ENCODE data around the gene LBX2.

The LBX2 gene

GRCh38 chr2:74499267-74499939 is at the start of gene LBX2:
TSS of gene LBX2 (minus strand) at chr2:74499603. CDS start at chr2:74499537, 66 bp downstream.
- Histone ChIP-seq H3K27me3 (ENCODE audit: control insufficient read depth, insufficient read depth, low read length) (peaks cover 94% of the 10 kb centered on the region), H3K36me3 (ENCODE audit: control insufficient read depth, insufficient read depth, low read length) (no peaks in the 10 kb centered on the region), H3K9ac (ENCODE audit: low read depth, low read length) (no peak within 1 kb of the TSS), H3K9me3 (ENCODE audit: control insufficient read depth, insufficient read depth, low read length) (no peaks in the 10 kb centered on the region), H3K4me3 (ENCODE audit: low read depth, low read length) (peak within 1 kb of the TSS; percentile 45), H3K4me1 (ENCODE audit: control insufficient read depth, insufficient read depth, low read length) (no peaks in the 10 kb centered on the region)

DNA sequence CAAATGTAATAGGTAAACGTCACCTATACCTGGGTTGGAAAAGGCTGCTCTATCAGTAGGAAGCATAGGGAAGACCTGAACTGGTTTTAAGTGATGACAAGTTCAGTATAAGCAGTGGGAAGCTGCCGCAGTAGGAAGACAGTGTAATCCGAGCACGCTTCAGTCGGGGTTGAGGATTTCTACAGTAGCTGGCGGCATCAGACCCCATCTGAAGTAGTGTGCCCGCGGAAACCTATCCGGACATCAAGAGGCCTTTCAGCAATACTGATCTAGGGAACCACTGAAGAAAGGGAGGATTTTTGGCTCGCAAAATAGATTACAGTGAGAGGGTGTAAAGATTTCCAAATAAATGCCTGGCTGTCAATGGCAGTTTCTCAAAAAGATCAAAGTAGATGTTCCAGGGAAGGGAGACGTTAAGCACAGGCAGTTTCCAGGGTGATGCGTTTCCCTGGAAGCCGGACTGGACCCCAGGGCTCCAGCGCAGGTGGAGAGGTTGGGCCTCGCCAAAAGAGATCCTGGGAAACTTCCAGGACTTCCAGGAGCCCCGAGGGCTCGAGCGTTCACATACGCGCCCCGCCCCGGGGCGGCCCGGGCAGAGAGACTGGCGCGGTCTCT is 49.0 kb upstream of the LBX2 start:
- peaks cover 78% of the 10 kb centered on the region for H3K27me3 ChIP-seq (ENCODE audit: control insufficient read depth, insufficient read depth, low read length)
- peak overlapping the region; percentile 48 for H3K9ac ChIP-seq (ENCODE audit: low read depth, low read length)
- H3K9me3 ChIP-seq (ENCODE audit: control insufficient read depth, insufficient read depth, low read length) = no peaks in the 10 kb centered on the region
- no peaks in the 10 kb centered on the region for H3K36me3 ChIP-seq (ENCODE audit: control insufficient read depth, insufficient read depth, low read length)
- peaks cover 12% of the 10 kb centered on the region for H3K4me1 ChIP-seq (ENCODE audit: control insufficient read depth, insufficient read depth, low read length)
- peak overlapping the region; percentile 69 for H3K4me3 ChIP-seq (ENCODE audit: low read depth, low read length)

GRCh38 chr2:74546004-74546403 is 46.6 kb upstream of the LBX2 start:
- no peaks in the 10 kb centered on the region for H3K9me3 ChIP-seq (ENCODE audit: control insufficient read depth, insufficient read depth, low read length)
- H3K36me3 ChIP-seq (ENCODE audit: control insufficient read depth, insufficient read depth, low read length) = no peaks in the 10 kb centered on the region
- H3K4me1 ChIP-seq (ENCODE audit: control insufficient read depth, insufficient read depth, low read length) = peaks cover 8% of the 10 kb centered on the region
- no peak overlapping the region for H3K4me3 ChIP-seq (ENCODE audit: low read depth, low read length)
- no peak overlapping the region for H3K9ac ChIP-seq (ENCODE audit: low read depth, low read length)
- peaks cover 54% of the 10 kb centered on the region for H3K27me3 ChIP-seq (ENCODE audit: control insufficient read depth, insufficient read depth, low read length)

- peaks cover 4% of the 10 kb centered on the region for H3K4me1 ChIP-seq (ENCODE audit: control insufficient read depth, insufficient read depth, low read length)
- no peak overlapping the region for H3K9ac ChIP-seq (ENCODE audit: low read depth, low read length)
- H3K27me3 ChIP-seq (ENCODE audit: control insufficient read depth, insufficient read depth, low read length) = peaks cover 41% of the 10 kb centered on the region
- no peak overlapping the region for H3K4me3 ChIP-seq (ENCODE audit: low read depth, low read length)
- no peaks in the 10 kb centered on the region for H3K36me3 ChIP-seq (ENCODE audit: control insufficient read depth, insufficient read depth, low read length)
- H3K9me3 ChIP-seq (ENCODE audit: control insufficient read depth, insufficient read depth, low read length) = no peaks in the 10 kb centered on the region
These were observed 45.2 kb upstream of the LBX2 start for GRCh38 chr2:74544634-74545033.

GRCh38 chr2:74542978-74543377 is 43.6 kb upstream of the LBX2 start:
- peaks cover under 1% of the 10 kb centered on the region for H3K4me1 ChIP-seq (ENCODE audit: control insufficient read depth, insufficient read depth, low read length)
- H3K9me3 ChIP-seq (ENCODE audit: control insufficient read depth, insufficient read depth, low read length) = no peaks in the 10 kb centered on the region
- no peak overlapping the region for H3K4me3 ChIP-seq (ENCODE audit: low read depth, low read length)
- H3K9ac ChIP-seq (ENCODE audit: low read depth, low read length) = no peak overlapping the region
- no peaks in the 10 kb centered on the region for H3K36me3 ChIP-seq (ENCODE audit: control insufficient read depth, insufficient read depth, low read length)
- H3K27me3 ChIP-seq (ENCODE audit: control insufficient read depth, insufficient read depth, low read length) = peaks cover 33% of the 10 kb centered on the region

DNA sequence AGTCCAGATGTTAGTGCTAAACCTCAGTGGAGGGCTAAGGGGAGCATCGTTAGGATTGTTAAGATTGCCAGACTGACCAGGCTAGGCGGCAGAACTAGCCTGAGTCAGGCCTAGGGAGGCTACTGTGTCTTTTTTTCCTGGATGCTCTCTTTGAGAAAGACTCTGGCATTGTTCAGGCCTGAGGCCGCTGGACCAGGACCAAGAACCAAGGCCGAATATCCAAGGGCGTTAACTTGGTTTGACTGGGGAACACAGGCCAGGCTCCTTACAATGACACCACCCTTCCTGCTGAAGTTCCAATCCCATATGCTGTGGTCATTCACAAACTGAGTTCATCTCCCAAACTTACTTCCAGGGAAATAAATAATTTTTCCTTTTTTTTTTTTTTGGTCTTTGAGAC is 40.9 kb upstream of the LBX2 start:
- H3K36me3 ChIP-seq (ENCODE audit: control insufficient read depth, insufficient read depth, low read length) = no peaks in the 10 kb centered on the region

DNA sequence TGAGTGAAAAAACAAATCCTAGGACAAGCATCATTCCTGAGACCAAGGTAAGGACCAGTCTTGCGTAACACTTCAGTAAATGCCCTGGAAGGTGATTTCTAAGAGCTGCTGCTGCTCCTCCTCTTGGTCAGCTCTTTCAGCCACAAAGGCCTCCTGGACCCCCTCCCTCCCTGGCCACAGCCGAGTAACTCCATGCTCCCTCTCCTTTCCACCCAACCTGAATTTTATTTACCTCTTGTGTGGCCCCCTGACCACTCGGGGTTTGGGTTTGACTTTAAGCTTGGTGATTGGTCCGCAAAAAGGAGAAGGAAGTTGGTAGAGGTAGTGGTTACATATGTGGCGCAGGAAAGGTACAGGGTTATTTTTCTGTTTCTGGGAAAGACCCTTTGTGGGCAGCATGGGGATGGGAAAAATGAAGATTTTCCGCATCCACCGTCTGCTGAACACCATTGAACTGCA is 39.5 kb upstream of the LBX2 start:
- Histone ChIP-seq H3K9ac (ENCODE audit: low read depth, low read length) (no peak overlapping the region), H3K36me3 (ENCODE audit: control insufficient read depth, insufficient read depth, low read length) (no peaks in the 10 kb centered on the region), H3K9me3 (ENCODE audit: control insufficient read depth, insufficient read depth, low read length) (no peaks in the 10 kb centered on the region), H3K27me3 (ENCODE audit: control insufficient read depth, insufficient read depth, low read length) (peaks cover 6% of the 10 kb centered on the region), H3K4me3 (ENCODE audit: low read depth, low read length) (no peak overlapping the region), H3K4me1 (ENCODE audit: control insufficient read depth, insufficient read depth, low read length) (no peaks in the 10 kb centered on the region)

More for the DNA sequence above, 40.9 kb upstream of the LBX2 start:
- Histone ChIP-seq H3K4me3 (ENCODE audit: low read depth, low read length) (no peak overlapping the region), H3K9ac (ENCODE audit: low read depth, low read length) (no peak overlapping the region), H3K9me3 (ENCODE audit: control insufficient read depth, insufficient read depth, low read length) (no peaks in the 10 kb centered on the region), H3K4me1 (ENCODE audit: control insufficient read depth, insufficient read depth, low read length) (no peaks in the 10 kb centered on the region), H3K27me3 (ENCODE audit: control insufficient read depth, insufficient read depth, low read length) (peaks cover 13% of the 10 kb centered on the region)

- Histone ChIP-seq H3K27me3 (ENCODE audit: control insufficient read depth, insufficient read depth, low read length) (peaks cover 6% of the 10 kb centered on the region), H3K9me3 (ENCODE audit: control insufficient read depth, insufficient read depth, low read length) (no peaks in the 10 kb centered on the region), H3K4me3 (ENCODE audit: low read depth, low read length) (no peak overlapping the region), H3K9ac (ENCODE audit: low read depth, low read length) (no peak overlapping the region), H3K36me3 (ENCODE audit: control insufficient read depth, insufficient read depth, low read length) (no peaks in the 10 kb centered on the region), H3K4me1 (ENCODE audit: control insufficient read depth, insufficient read depth, low read length) (no peaks in the 10 kb centered on the region)
These were observed 37.7 kb upstream of the LBX2 start for GRCh38 chr2:74537140-74537539.

DNA sequence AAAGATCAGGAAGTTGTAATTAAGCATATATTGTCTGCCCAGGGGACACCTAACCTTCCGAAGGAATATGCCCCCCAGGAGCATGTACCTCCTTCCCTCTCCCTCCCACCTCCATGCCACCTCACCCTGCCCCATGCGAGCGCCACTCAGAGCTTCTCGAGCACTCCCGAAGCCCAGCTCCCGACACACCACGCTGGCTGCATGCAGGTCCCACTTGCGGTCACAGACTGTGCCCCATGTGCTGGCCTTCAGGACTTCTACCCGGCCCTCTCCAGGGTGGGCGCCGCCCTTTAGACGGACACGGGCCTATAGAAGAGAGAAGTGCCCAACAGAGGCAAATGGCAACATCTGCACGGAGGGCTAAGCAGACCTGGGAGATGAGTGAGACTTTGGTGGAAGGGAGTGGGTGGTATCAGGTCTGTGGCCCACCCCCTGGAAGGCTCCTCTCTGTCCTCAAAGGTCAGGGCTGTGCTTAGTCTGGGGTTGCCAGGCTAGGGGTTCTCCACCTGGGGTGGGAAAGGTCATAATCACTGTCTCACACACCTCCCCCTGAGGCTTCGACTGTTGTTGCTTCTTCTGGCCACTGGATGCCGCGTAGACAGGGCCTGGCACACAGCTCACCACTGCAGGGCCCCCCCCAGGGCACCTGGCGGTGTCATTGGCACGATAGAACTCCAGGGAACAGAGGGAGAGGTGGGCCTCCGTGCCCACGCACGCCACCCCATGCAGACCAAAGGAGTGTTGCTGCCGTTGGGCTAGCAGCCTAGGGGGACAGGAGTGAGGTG is 37.0 kb upstream of the LBX2 start:
- H3K36me3 ChIP-seq (ENCODE audit: control insufficient read depth, insufficient read depth, low read length) = no peaks in the 10 kb centered on the region
- H3K9me3 ChIP-seq (ENCODE audit: control insufficient read depth, insufficient read depth, low read length) = no peaks in the 10 kb centered on the region
- no peak overlapping the region for H3K4me3 ChIP-seq (ENCODE audit: low read depth, low read length)
- no peak overlapping the region for H3K9ac ChIP-seq (ENCODE audit: low read depth, low read length)
- H3K4me1 ChIP-seq (ENCODE audit: control insufficient read depth, insufficient read depth, low read length) = no peaks in the 10 kb centered on the region
- H3K27me3 ChIP-seq (ENCODE audit: control insufficient read depth, insufficient read depth, low read length) = peaks cover 6% of the 10 kb centered on the region

GRCh38 chr2:74535440-74535965 is 36.1 kb upstream of the LBX2 start:
- Histone ChIP-seq H3K9ac (ENCODE audit: low read depth, low read length) (no peak overlapping the region), H3K4me1 (ENCODE audit: control insufficient read depth, insufficient read depth, low read length) (no peaks in the 10 kb centered on the region), H3K27me3 (ENCODE audit: control insufficient read depth, insufficient read depth, low read length) (peaks cover 10% of the 10 kb centered on the region), H3K4me3 (ENCODE audit: low read depth, low read length) (no peak overlapping the region), H3K36me3 (ENCODE audit: control insufficient read depth, insufficient read depth, low read length) (no peaks in the 10 kb centered on the region), H3K9me3 (ENCODE audit: control insufficient read depth, insufficient read depth, low read length) (no peaks in the 10 kb centered on the region)

GRCh38 chr2:74534411-74534810 is 35.0 kb upstream of the LBX2 start:
- Histone ChIP-seq H3K27me3 (ENCODE audit: control insufficient read depth, insufficient read depth, low read length) (peaks cover 10% of the 10 kb centered on the region), H3K9me3 (ENCODE audit: control insufficient read depth, insufficient read depth, low read length) (no peaks in the 10 kb centered on the region), H3K36me3 (ENCODE audit: control insufficient read depth, insufficient read depth, low read length) (no peaks in the 10 kb centered on the region), H3K4me3 (ENCODE audit: low read depth, low read length) (no peak overlapping the region), H3K4me1 (ENCODE audit: control insufficient read depth, insufficient read depth, low read length) (no peaks in the 10 kb centered on the region), H3K9ac (ENCODE audit: low read depth, low read length) (no peak overlapping the region)

Measured in iPS-15b (cell line).